Mammary epithelial cell (primary cell): ENCODE results near the gene IRF2.

Source experiments
- CTCF ChIP-seq, 2 donors: IDR thresholded peaks in 1 of 2; conservative IDR thresholded peaks in 1 of 2; 2 replicates each; pipeline ENCODE4 v1.5.1; 2011 to 2012; ENCODE audit warnings: inconsistent platforms in 2 of 2, low read length in 2 of 2, mild to moderate bottlenecking in 2 of 2, control low read depth in 1 of 2, low read depth in 1 of 2; ENCODE audit not compliant: insufficient read depth in 1 of 2; ENCODE audit errors: extremely low read depth in 1 of 2
- EZH2 ChIP-seq: IDR thresholded peaks from 2 replicates; pipeline ENCODE4 v1.6.1; 2012; ENCODE audit warnings: low read length, inconsistent platforms, borderline replicate concordance

- TF ChIP-seq EZH2 (no peak), CTCF (conservative IDR thresholded peaks at IDR 0.05 in 1 of 2, IDR thresholded peaks at IDR 0.05 in 1 of 2; ENCODE audit: extremely low read depth in 1 of 2, insufficient read depth in 1 of 2, low read depth in 1 of 2, low read length in 2 of 2) (no peak)
These were observed 66.2 kb downstream of the IRF2 start for GRCh38 chr4:184408021-184408683.
